ENCODE results near the gene S100A12.

DNA sequence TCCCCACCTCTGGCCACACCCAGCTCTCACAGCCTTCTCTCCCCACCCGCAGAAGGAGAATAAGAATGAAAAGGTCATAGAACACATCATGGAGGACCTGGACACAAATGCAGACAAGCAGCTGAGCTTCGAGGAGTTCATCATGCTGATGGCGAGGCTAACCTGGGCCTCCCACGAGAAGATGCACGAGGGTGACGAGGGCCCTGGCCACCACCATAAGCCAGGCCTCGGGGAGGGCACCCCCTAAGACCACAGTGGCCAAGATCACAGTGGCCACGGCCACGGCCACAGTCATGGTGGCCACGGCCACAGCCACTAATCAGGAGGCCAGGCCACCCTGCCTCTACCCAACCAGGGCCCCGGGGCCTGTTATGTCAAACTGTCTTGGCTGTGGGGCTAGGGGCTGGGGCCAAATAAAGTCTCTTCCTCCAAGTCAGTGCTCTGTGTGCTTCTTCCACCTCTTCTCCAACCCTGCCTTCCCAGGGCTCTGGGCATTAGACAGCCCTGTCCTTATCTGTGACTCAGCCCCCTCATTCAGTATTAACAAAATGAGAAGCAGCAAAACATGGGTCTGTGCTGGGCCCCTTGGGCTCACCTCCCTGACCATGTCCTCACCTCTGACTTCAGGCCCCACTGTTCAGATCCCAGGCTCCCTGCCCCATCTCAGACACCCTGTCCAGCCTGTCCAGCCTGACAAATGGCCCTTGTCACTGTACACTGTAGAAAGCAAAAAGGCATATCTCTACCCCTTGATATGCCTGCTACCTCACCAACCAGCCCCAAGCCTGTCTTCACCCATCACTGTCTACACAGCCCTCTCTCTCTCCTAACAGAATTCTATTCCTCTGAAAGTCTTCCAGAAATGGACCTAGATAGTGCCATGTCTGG is 14.6 kb downstream of the S100A12 start:
- no peak for TF ChIP-seq CTCF (IDR thresholded peaks at IDR 0.05)
- no peak for TF ChIP-seq EP300 (IDR thresholded peaks at IDR 0.05)
- TF ChIP-seq POLR2A (IDR thresholded peaks at IDR 0.05): no peak

Data from sigmoid colon (tissue), 4 donors.